HepG2 (cell line): ENCODE measurements around the gene ZDHHC16. TPM values are rescaled to one million over a fixed set of nuclear protein-coding genes. Genes with fewer than 3 reads are reported as not detected.

Source experiments
- BCL6 ChIP-seq: IDR thresholded peaks from 2 replicates; pipeline ENCODE4 v1.6.1; 2016; ENCODE audit warnings: missing genetic modification reagents, missing compliant biosample characterization
- CCDC6 ChIP-seq: sonication (generic); formaldehyde crosslinking; IDR thresholded peaks from 2 replicates; pipeline ENCODE4 v1.8.1; 2022; ENCODE audit warnings: mild to moderate bottlenecking, missing genetic modification reagents, moderate library complexity
- EP300 ChIP-seq, 3 experiments: sonication (generic) in 1 of 3; formaldehyde crosslinking in 1 of 3; IDR thresholded peaks; 2 replicates each; pipeline versions ENCODE4 v1.5.1 to v1.6.1; 2011 to 2020; ENCODE audit warnings: low read depth in 2 of 3, low read length in 2 of 3, borderline replicate concordance in 1 of 3, improper control_type of control experiment in 1 of 3, mild to moderate bottlenecking in 1 of 3, missing genetic modification reagents in 1 of 3, moderate library complexity in 1 of 3
- GTF2F1 ChIP-seq: fragments of 150-350 bp; IDR thresholded peaks from 2 replicates; pipeline ENCODE4 v1.6.1; 2014; ENCODE audit warnings: low read length
- HIVEP1 ChIP-seq: sonication (generic); formaldehyde crosslinking; IDR thresholded peaks from 2 replicates; pipeline ENCODE4 v1.4.0; 2020; ENCODE audit warnings: mild to moderate bottlenecking, missing genetic modification reagents
- KLF6 ChIP-seq: IDR thresholded peaks from 2 replicates; pipeline ENCODE4 v1.8.0; 2016; ENCODE audit warnings: missing biosample characterization, missing genetic modification reagents
- NCOA2 ChIP-seq: sonication (generic); formaldehyde crosslinking; IDR thresholded peaks from 2 replicates; pipeline ENCODE4 v1.8.0; 2022; ENCODE audit warnings: inconsistent platforms
- NFATC3 ChIP-seq: sonication (generic); formaldehyde crosslinking; IDR thresholded peaks from 2 replicates; pipeline ENCODE4 v1.5.1; 2020; ENCODE audit warnings: mild to moderate bottlenecking, missing genetic modification reagents
- POLR2G ChIP-seq: fragments of 200-400 bp; formaldehyde crosslinking; IDR thresholded peaks from 2 replicates; pipeline ENCODE4 v1.6.1; 2018; ENCODE audit warnings: mild to moderate bottlenecking, low read depth, low read length, moderate library complexity
- SNAPC5 ChIP-seq: sonication (generic); formaldehyde crosslinking; IDR thresholded peaks from 2 replicates; pipeline ENCODE4 v1.8.1; 2023; ENCODE audit warnings: mild to moderate bottlenecking, missing genetic modification reagents, borderline replicate concordance
- THAP8 ChIP-seq: sonication (generic); formaldehyde crosslinking; IDR thresholded peaks from 2 replicates; pipeline ENCODE4 v1.5.1; 2020; ENCODE audit warnings: missing genetic modification reagents, mild to moderate bottlenecking, borderline replicate concordance
- ZBTB40 ChIP-seq, 2 experiments: fragments of 450-650 bp in 1 of 2; sonication (generic) in 1 of 2; formaldehyde crosslinking in 1 of 2; IDR thresholded peaks; 2 replicates each; pipeline versions ENCODE4 v1.6.1 to v1.8.0; 2016 to 2022; ENCODE audit warnings: antibody characterized with exemption in 1 of 2, mild to moderate bottlenecking in 1 of 2, missing genetic modification reagents in 1 of 2
- ZNF138 ChIP-seq: sonication (generic); formaldehyde crosslinking; IDR thresholded peaks from 2 replicates; pipeline ENCODE4 v1.5.0; 2020; ENCODE audit warnings: mild to moderate bottlenecking, low read depth, missing genetic modification reagents
- ZNF225 ChIP-seq: sonication (generic); formaldehyde crosslinking; IDR thresholded peaks from 2 replicates; pipeline ENCODE4 v1.4.0; 2020; ENCODE audit warnings: mild to moderate bottlenecking, missing genetic modification reagents
- ZNF276 ChIP-seq: sonication (generic); formaldehyde crosslinking; IDR thresholded peaks from 2 replicates; pipeline ENCODE4 v1.4.0; 2020; ENCODE audit warnings: mild to moderate bottlenecking, low read depth, missing genetic modification reagents
- ZNF430 ChIP-seq: sonication (generic); formaldehyde crosslinking; IDR thresholded peaks from 2 replicates; pipeline ENCODE4 v1.9.0; 2021; ENCODE audit warnings: mild to moderate bottlenecking, missing genetic modification reagents
- ZNF672 ChIP-seq: sonication (generic); formaldehyde crosslinking; IDR thresholded peaks from 2 replicates; pipeline ENCODE4 v1.8.1; 2022; ENCODE audit warnings: missing genetic modification reagents
- ZNF709 ChIP-seq: sonication (generic); formaldehyde crosslinking; IDR thresholded peaks from 2 replicates; pipeline ENCODE4 v1.5.0; 2020; ENCODE audit warnings: mild to moderate bottlenecking, missing genetic modification reagents
- polyA plus RNA-seq, 8 experiments: library from polyadenylated mRNA; depleted of rRNA in 3 of 8; stranded (reverse) in 7 of 8; unstranded in 1 of 8; fragments of >200 nt; fragmentation: Illumina TruSeq in 4 of 8; extraction: Trizol in 4 of 8; gene quantifications; 2 replicates each; pipeline versions ENCODE4 v1.2.1 to v1.2.3, GENCODE V29; 2011 to 2016; ENCODE audit warnings: low read depth in 4 of 8, missing spikeins in 1 of 8, mixed read lengths in 1 of 8; ENCODE audit not compliant: insufficient read depth in 1 of 8
- total RNA-seq, 5 experiments: library from RNA; depleted of rRNA; stranded (reverse); fragments of >200 nt; fragmentation: Illumina TruSeq; extraction: Trizol; gene quantifications; 2 replicates each; pipeline ENCODE4 v1.2.3, GENCODE V29; 2016; ENCODE audit warnings: low read depth in 1 of 5

Gene ZDHHC16
- total and polyA plus RNA-seq, 2 of the 13 experiments (the other 11 are each of a cell fraction or from before 2014, with no cell fraction given), result 40.8 to 41.8 TPM

GRCh38 chr10:97497572-97498075 lies 51.6 kb downstream of the ZDHHC16 start (continued):
- TF ChIP-seq CCDC6 (no peak), EP300 (IDR thresholded peaks at IDR 0.05; ENCODE audit: low read depth in 2 of 2, low read length in 2 of 2) (no peak), EP300 (CRISPR knock-in tag; IDR thresholded peaks at IDR 0.05; ENCODE audit: borderline replicate concordance) (no peak), ZNF138 (CRISPR knock-in tag) (peak; percentile 85; the same call in 1 of the 2 replicates), ZNF225 (no peak; the same call in 1 of the 2 replicates), GTF2F1 (no peak), ZNF276 (CRISPR knock-in tag) (no peak), ZNF672 (no peak), BCL6 (no peak), HIVEP1 (CRISPR knock-in tag) (peak; percentile 70; the same call in 1 of the 2 replicates), NFATC3 (CRISPR knock-in tag) (no peak), ZNF430 (CRISPR knock-in tag) (peak; percentile 65; the same call in 1 of the 2 replicates), NCOA2 (CRISPR knock-in tag) (no peak), ZNF709 (CRISPR knock-in tag) (peak; percentile 69; the same call in 1 of the 2 replicates), ZBTB40 (IDR thresholded peaks at IDR 0.05) (no peak), ZBTB40 (CRISPR knock-in tag; IDR thresholded peaks at IDR 0.05) (no peak; the same call in 1 of the 2 replicates), KLF6 (CRISPR knock-in tag) (no peak), THAP8 (no peak), SNAPC5 (0 out of 2 replicates have a peak, but pooled peaks have one; percentile 62), POLR2G (peak; percentile 73)
